Heart left ventricle (tissue), 16 donors: ENCODE results near the gene TLK2. TPM values are rescaled to one million over a fixed set of nuclear protein-coding genes. Genes with fewer than 3 reads are reported as not detected.

Source experiments
- ATAC-seq, 4 donors: fragments of 200-7000 bp; cut with Tn5 transposase; one replicate each; pipeline ENCODE4 v1.9.1; 2020 to 2022; ENCODE audit warnings: moderate library complexity in 4 of 4, mild to moderate bottlenecking in 3 of 4, moderate number of reproducible peaks in 1 of 4
- DNase-seq, 5 donors: peaks; one replicate each; pipeline ENCODE4 v3.0.0-alpha.2; 2020
- H3K27ac ChIP-seq, 12 donors: fragments of 200-600 bp; sonication (generic) in 4 of 12; one replicate each; pipeline versions ENCODE4 v1.5.0 to v1.8.0; 2016 to 2022; ENCODE audit warnings: mild to moderate bottlenecking in 2 of 12
- H3K27me3 ChIP-seq, 9 donors: fragments of 200-600 bp; sonication (generic) in 2 of 9; one replicate each; pipeline versions ENCODE4 v1.5.1 to v1.8.0; 2016 to 2022; ENCODE audit warnings: mild to moderate bottlenecking in 3 of 9
- H3K36me3 ChIP-seq, 9 donors: fragments of 200-600 bp; sonication (generic) in 2 of 9; one replicate each; pipeline versions ENCODE4 v1.5.0 to v1.8.0; 2018 to 2022; ENCODE audit warnings: mild to moderate bottlenecking in 2 of 9
- H3K4me1 ChIP-seq, 12 donors: fragments of 200-600 bp; sonication (generic) in 4 of 12; one replicate each; pipeline versions ENCODE4 v1.5.0 to v1.8.0; 2016 to 2022; ENCODE audit warnings: mild to moderate bottlenecking in 3 of 12
- H3K4me3 ChIP-seq, 12 donors: fragments of 200-600 bp; sonication (generic) in 4 of 12; one replicate each; pipeline versions ENCODE4 v1.5.0 to v1.8.0; 2017 to 2022; ENCODE audit warnings: mild to moderate bottlenecking in 9 of 12, moderate library complexity in 4 of 12
- H3K9me3 ChIP-seq, 12 donors: fragments of 200-600 bp; sonication (generic) in 4 of 12; one replicate each; pipeline versions ENCODE4 v1.5.0 to v1.8.0; 2016 to 2022; ENCODE audit warnings: mild to moderate bottlenecking in 1 of 12
- CTCF ChIP-seq, 12 donors: fragments of 200-600 bp; sonication (generic) in 4 of 12; IDR thresholded peaks; one replicate each; pipeline versions ENCODE4 v1.5.0 to v1.8.0; 2018 to 2022; ENCODE audit warnings: antibody characterized with exemption in 12 of 12, mild to moderate bottlenecking in 5 of 12
- POLR2A ChIP-seq, 2 donors: fragments of 450-650 bp; IDR thresholded peaks; one replicate each; pipeline ENCODE4 v1.6.1; 2017; ENCODE audit warnings: antibody characterized with exemption in 2 of 2, mild to moderate bottlenecking in 2 of 2, moderate library complexity in 2 of 2
- WGBS, 4 donors: extraction: QIAGEN DNeasy Blood & Tissue Kit in 2 of 4; methylation state at CpG; one replicate each; pipeline versions ENCODE4 v1.1.5 to v1.1.7; 2013 to 2018; 5-methylcytosine and 5-hydroxymethylcytosine counted together
- intact Hi-C, 10 donors: fragments of 100-400 bp; cut with DNase I; formaldehyde crosslinking; loops; one replicate each; pipeline versions ENCODE4 v1.11.1 to v1.14.2; 2022
- polyA plus RNA-seq, 2 donors: library from polyadenylated mRNA; stranded (reverse); fragments of 200-250 nt; gene quantifications; one replicate each; pipeline ENCODE4 v1.2.3, GENCODE V29; 2013
- total RNA-seq, 9 donors: library from RNA; depleted of rRNA in 2 of 9; stranded (reverse); fragments of >200 nt in 2 of 9; fragmentation: NEBNext Ultra II Directional in 3 of 9; extraction: Animal tissue kit (Norgen Biotek cat#: 25700) in 3 of 9; gene quantifications; one replicate each; pipeline versions ENCODE4 v1.1.0 to v1.2.4, GENCODE V29; 2016 to 2023
- donor health status: ischemic (EF 13 %, LVEDD 7.1; RV severe dilation, severe dysfunction).
- donor health status: healthy with polysubstance abuse.
- donor health status: DM: no; HTN: yes; CAD: no.
- donor health status: DM: no; HTN: no; CAD: no.
- donor health status: ischemic (EF 25% LVEDD 6.9; RV normal size, moderate dysfunction).
- donor health status: ischemic (EF 25% LVEDD 5.7; RV mildly dilated, moderate dysfunction).
- donor health status: healthy.
- donor health status: DM: yes; HTN: yes; CAD: no.
- donor health status: ischemic (EF 35%, LVEDD 5.7; RV mildly dilated, moderate dysfunction).
- donor health status: nonischemic (EF 11% LVEDD 7.7; RV severe dilation, severe dysfunction).
- donor health status: DM: yes; HTN: yes; CAD: no.
- donor health status: PGD.
- donor health status: ischemic (EF 29% LVEDD 5.4; RV normal size, mild dysfunction).
- donor health status: nonischemic (EF 23%, LVEDD 6.1; RV moderate dilation, normal function).

The TLK2 gene
- total and polyA plus RNA-seq, 11 donors, result 11.0 to 36.8 (median 29.5) TPM

GRCh38 chr17:62641153-62641552, 162.5 kb downstream of the TLK2 start:
- Histone ChIP-seq H3K27ac (no peak overlapping the region), H3K27me3 (no peaks in the 10 kb centered on the region), H3K36me3 (peaks cover 0 to 6% (median 0%) of the 10 kb centered on the region in 9 donors), H3K4me3 (no peak overlapping the region), H3K9me3 (no peaks in the 10 kb centered on the region), H3K4me1 (no peaks in the 10 kb centered on the region)
- no peak for DNase-seq
- ATAC-seq, result no peak
- TF ChIP-seq POLR2A (IDR thresholded peaks at IDR 0.05) (no peak), CTCF (IDR thresholded peaks at IDR 0.05) (no peak)
- 79 to 87% (median 83%) methylated on average over 10 of the region's 10 CpGs for WGBS, 4 donors
- intact Hi-C loops, result loop anchor here in 1 of 10 donors (10.0 kb wide), 1 partner anchor 56 kb away; no protein-coding TSS in a partner anchor

- ATAC-seq, result no peak
- no peak for TF ChIP-seq POLR2A (IDR thresholded peaks at IDR 0.05)
- TF ChIP-seq CTCF (IDR thresholded peaks at IDR 0.05), result no peak
- H3K36me3 ChIP-seq, result peaks cover 0 to 2% (median 0%) of the 10 kb centered on the region in 9 donors
- H3K4me3 ChIP-seq, result no peak overlapping the region
- H3K27ac ChIP-seq, result no peak overlapping the region
- H3K4me1 ChIP-seq, result no peaks in the 10 kb centered on the region
- intact Hi-C loops, result loop anchor here in 1 of 10 donors (10.0 kb wide), 1 partner anchor 57 kb away; no protein-coding TSS in a partner anchor
- H3K9me3 ChIP-seq, result no peaks in the 10 kb centered on the region
- WGBS, 4 donors, result 68 to 83% (median 75%) methylated on average over 6 of the region's 6 CpGs
- DNase-seq, result no peak
- H3K27me3 ChIP-seq, result no peaks in the 10 kb centered on the region
Measured at GRCh38 chr17:62641951-62642350, 163.3 kb downstream of the TLK2 start.

- Histone ChIP-seq H3K36me3 (no peaks in the 10 kb centered on the region), H3K27me3 (no peaks in the 10 kb centered on the region), H3K4me3 (no peak overlapping the region), H3K9me3 (no peaks in the 10 kb centered on the region), H3K4me1 (peaks cover 0 to 11% (median 5%) of the 10 kb centered on the region in 12 donors), H3K27ac (no peak overlapping the region)
- WGBS, 4 donors, result 76 to 81% (median 78%) methylated on average over 6 of the region's 6 CpGs
- intact Hi-C loops, result loop anchor here in 1 of 10 donors (10.0 kb wide), 1 partner anchor 59 kb away; no protein-coding TSS in a partner anchor
- DNase-seq, result no peak
- TF ChIP-seq POLR2A (IDR thresholded peaks at IDR 0.05) (no peak), CTCF (IDR thresholded peaks at IDR 0.05) (no peak)
- ATAC-seq, result no peak
Measured at GRCh38 chr17:62643496-62643895, 164.9 kb downstream of the TLK2 start.

GRCh38 chr17:62644487-62645173, 166.0 kb downstream of the TLK2 start:
- ATAC-seq, result no peak
- peaks cover 0 to 22% (median 13%) of the 10 kb centered on the region in 12 donors for H3K4me1 ChIP-seq
- TF ChIP-seq POLR2A (IDR thresholded peaks at IDR 0.05), result no peak
- TF ChIP-seq CTCF (IDR thresholded peaks at IDR 0.05), result no peak
- intact Hi-C loops, result loop anchor here in 1 of 10 donors (10.0 kb wide), 1 partner anchor 60 kb away; no protein-coding TSS in a partner anchor
- 63 to 71% (median 66%) methylated on average over 17 of the region's 17 CpGs for WGBS, 4 donors
- no peaks in the 10 kb centered on the region for H3K9me3 ChIP-seq
- no peaks in the 10 kb centered on the region for H3K27me3 ChIP-seq
- H3K36me3 ChIP-seq, result no peaks in the 10 kb centered on the region
- DNase-seq, result no peak
- no peak overlapping the region for H3K4me3 ChIP-seq
- no peak overlapping the region for H3K27ac ChIP-seq
